Thyroid gland (tissue), 4 donors: ENCODE data around the gene ZNF627.

ENCODE experiments used
- POLR2A ChIP-seq, 2 donors: fragments of 450-650 bp; IDR thresholded peaks; one replicate each; pipeline ENCODE4 v1.6.1; 2017; ENCODE audit warnings: antibody characterized with exemption in 2 of 2, mild to moderate bottlenecking in 2 of 2, moderate library complexity in 1 of 2
- TF ChIP-seq, protein P1 (sequence below), 6 experiments: fragments of 200-600 bp in 3 of 6; fragments of 450-650 bp in 3 of 6; sonication (generic) in 3 of 6; IDR thresholded peaks; one replicate each; pipeline ENCODE4 v1.5.1; 2016 to 2019; ENCODE audit warnings: antibody characterized with exemption in 6 of 6, mild to moderate bottlenecking in 2 of 6, inconsistent platforms in 1 of 6, moderate library complexity in 1 of 6

DNA sequence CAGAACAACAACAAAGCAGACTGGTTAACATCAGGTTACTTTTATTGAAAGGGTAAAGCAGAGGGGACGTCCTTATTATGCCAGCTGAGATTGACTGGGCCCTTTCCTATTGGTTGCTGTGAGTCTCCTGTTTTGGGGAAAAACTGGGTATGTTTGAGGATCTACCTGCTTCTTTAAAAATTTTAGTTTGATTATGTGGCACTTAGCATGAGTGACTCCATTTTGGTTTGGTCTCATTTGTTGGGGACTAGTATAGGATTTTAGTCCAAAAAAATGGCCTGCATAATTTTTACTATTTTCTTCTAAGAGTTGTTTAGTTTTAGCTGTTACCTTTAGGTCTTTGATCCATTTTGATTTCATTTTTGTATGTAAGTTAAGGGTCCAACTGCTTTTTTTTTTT lies 14.4 kb downstream of the ZNF627 start:
- TF ChIP-seq, protein P1, sequence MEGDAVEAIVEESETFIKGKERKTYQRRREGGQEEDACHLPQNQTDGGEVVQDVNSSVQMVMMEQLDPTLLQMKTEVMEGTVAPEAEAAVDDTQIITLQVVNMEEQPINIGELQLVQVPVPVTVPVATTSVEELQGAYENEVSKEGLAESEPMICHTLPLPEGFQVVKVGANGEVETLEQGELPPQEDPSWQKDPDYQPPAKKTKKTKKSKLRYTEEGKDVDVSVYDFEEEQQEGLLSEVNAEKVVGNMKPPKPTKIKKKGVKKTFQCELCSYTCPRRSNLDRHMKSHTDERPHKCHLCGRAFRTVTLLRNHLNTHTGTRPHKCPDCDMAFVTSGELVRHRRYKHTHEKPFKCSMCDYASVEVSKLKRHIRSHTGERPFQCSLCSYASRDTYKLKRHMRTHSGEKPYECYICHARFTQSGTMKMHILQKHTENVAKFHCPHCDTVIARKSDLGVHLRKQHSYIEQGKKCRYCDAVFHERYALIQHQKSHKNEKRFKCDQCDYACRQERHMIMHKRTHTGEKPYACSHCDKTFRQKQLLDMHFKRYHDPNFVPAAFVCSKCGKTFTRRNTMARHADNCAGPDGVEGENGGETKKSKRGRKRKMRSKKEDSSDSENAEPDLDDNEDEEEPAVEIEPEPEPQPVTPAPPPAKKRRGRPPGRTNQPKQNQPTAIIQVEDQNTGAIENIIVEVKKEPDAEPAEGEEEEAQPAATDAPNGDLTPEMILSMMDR (IDR thresholded peaks at IDR 0.05): no peak
- TF ChIP-seq POLR2A (IDR thresholded peaks at IDR 0.05): no peak
